Neural cell (in vitro differentiated cells): Measurements from ENCODE around the gene EPS15. TPM values are rescaled to one million over a fixed set of nuclear protein-coding genes. Genes with fewer than 3 reads are reported as not detected.

Experiments
- H2AFZ ChIP-seq: fragments of 200-600, 300-800 bp; sonication (generic), shearing (Covaris generic); 2 replicates; pipeline ENCODE4 v1.6.0; 2014; ENCODE audit warnings: low read depth, mild to moderate bottlenecking, antibody characterized with exemption, low read length, moderate library complexity
- H3F3A ChIP-seq: fragments of 200-600 bp; shearing (Covaris generic); 2 replicates; pipeline ENCODE4 v1.6.1; 2016; ENCODE audit warnings: mild to moderate bottlenecking, moderate library complexity, mixed read lengths, antibody characterized with exemption, low read length; ENCODE audit not compliant: insufficient read depth, poor library complexity, severe bottlenecking
- H3K27ac ChIP-seq: fragments of 200-600, 300-800 bp; sonication (generic), shearing (Covaris generic); 2 replicates; pipeline ENCODE4 v1.5.1; 2014; ENCODE audit warnings: mild to moderate bottlenecking, low read length, moderate library complexity
- H3K27me3 ChIP-seq: fragments of 300-800, 200-600 bp; sonication (generic), shearing (Covaris generic); 2 replicates; pipeline ENCODE4 v1.6.0; 2014; ENCODE audit warnings: mild to moderate bottlenecking, low read depth, low read length, moderate library complexity; ENCODE audit not compliant: insufficient read depth
- H3K36me3 ChIP-seq: fragments of 300-800, 200-600 bp; sonication (generic), shearing (Covaris generic); 2 replicates; pipeline ENCODE4 v1.5.1; 2014; ENCODE audit warnings: mild to moderate bottlenecking, antibody characterized with exemption, low read length, moderate library complexity; ENCODE audit not compliant: insufficient read depth
- H3K4me2 ChIP-seq: fragments of 300-800, 200-600 bp; sonication (generic), shearing (Covaris generic); 2 replicates; pipeline ENCODE4 v1.6.0; 2014; ENCODE audit warnings: mild to moderate bottlenecking, low read length
- H3K4me3 ChIP-seq: fragments of 300-800, 200-600 bp; sonication (generic), shearing (Covaris generic); 2 replicates; pipeline ENCODE4 v1.5.1; 2014; ENCODE audit warnings: mild to moderate bottlenecking, low read length, moderate library complexity
- H3K79me2 ChIP-seq: fragments of 200-600 bp; shearing (Covaris generic); replicated peaks from 2 replicates; pipeline ENCODE4 v1.6.0; 2014; ENCODE audit warnings: mild to moderate bottlenecking, low read length, moderate library complexity; ENCODE audit not compliant: insufficient read depth
- H3K9ac ChIP-seq: fragments of 300-800, 200-600 bp; sonication (generic), shearing (Covaris generic); 2 replicates; pipeline ENCODE4 v1.6.1; 2016; ENCODE audit warnings: mild to moderate bottlenecking, low read length, mixed read lengths
- H3K9me2 ChIP-seq: fragments of 200-600 bp; shearing (Covaris generic); 2 replicates; pipeline ENCODE4 v1.6.1; 2016; ENCODE audit warnings: mild to moderate bottlenecking, low read length, mixed read lengths; ENCODE audit not compliant: insufficient read depth
- H3K9me3 ChIP-seq: fragments of 200-600, 300-800 bp; sonication (generic), shearing (Covaris generic); 2 replicates; pipeline ENCODE4 v1.6.1; 2016; ENCODE audit warnings: mild to moderate bottlenecking, mixed run types, low read length, moderate library complexity, mixed read lengths
- H4K20me1 ChIP-seq: fragments of 200-600 bp; shearing (Covaris generic); 2 replicates; pipeline ENCODE4 v1.6.1; 2016; ENCODE audit warnings: mild to moderate bottlenecking, mixed run types; ENCODE audit not compliant: insufficient read depth
- CTCF ChIP-seq: fragments of 450-650 bp; IDR thresholded peaks from 2 replicates; pipeline ENCODE4 v1.5.1; 2014; ENCODE audit warnings: antibody characterized with exemption, mild to moderate bottlenecking, moderate library complexity; ENCODE audit not compliant: poor library complexity, severe bottlenecking
- EP300 ChIP-seq: fragments of 450-650 bp; conservative IDR thresholded peaks from 2 replicates; pipeline ENCODE4 v1.6.1; 2014; ENCODE audit warnings: antibody characterized with exemption, mild to moderate bottlenecking, moderate library complexity; ENCODE audit not compliant: poor library complexity, severe bottlenecking
- EZH2 ChIP-seq: fragments of 200-600, 300-800 bp; shearing (Covaris generic), sonication (generic); IDR thresholded peaks from 2 replicates; pipeline ENCODE4 v1.6.1; 2014; ENCODE audit warnings: antibody characterized with exemption, low read length, borderline replicate concordance, mild to moderate bottlenecking; ENCODE audit not compliant: insufficient read depth, poor library complexity, severe bottlenecking
- MXI1 ChIP-seq: fragments of 450-650 bp; conservative IDR thresholded peaks from 2 replicates; pipeline ENCODE4 v1.6.1; 2014; ENCODE audit warnings: antibody characterized with exemption, mild to moderate bottlenecking; ENCODE audit not compliant: poor library complexity, severe bottlenecking
- POLR2AphosphoS5 ChIP-seq: IDR thresholded peaks from 2 replicates; pipeline ENCODE4 v1.6.1; 2012
- RAD21 ChIP-seq: fragments of 450-650 bp; conservative IDR thresholded peaks from 2 replicates; pipeline ENCODE4 v1.6.1; 2014; ENCODE audit warnings: antibody characterized with exemption, mild to moderate bottlenecking, moderate library complexity
- SMC3 ChIP-seq: fragments of 450-650 bp; conservative IDR thresholded peaks from 2 replicates; pipeline ENCODE4 v1.6.1; 2014; ENCODE audit warnings: antibody characterized with exemption, mild to moderate bottlenecking, moderate library complexity; ENCODE audit not compliant: poor library complexity
- TAF1 ChIP-seq: IDR thresholded peaks from 2 replicates; pipeline ENCODE4 v1.6.1; 2012; ENCODE audit warnings: low read depth
- polyA plus RNA-seq: library from polyadenylated mRNA; depleted of rRNA; stranded (reverse); fragments of >200 nt; gene quantifications from 2 replicates; pipeline ENCODE4 v1.2.3, GENCODE V29; 2014
- TF ChIP-seq, protein P1 (sequence below): IDR thresholded peaks from 2 replicates; pipeline ENCODE4 v1.6.1; 2012; ENCODE audit warnings: borderline replicate concordance

The EPS15 gene
- polyA plus RNA-seq, 1 donor from 2014 or later: 101 TPM

DNA sequence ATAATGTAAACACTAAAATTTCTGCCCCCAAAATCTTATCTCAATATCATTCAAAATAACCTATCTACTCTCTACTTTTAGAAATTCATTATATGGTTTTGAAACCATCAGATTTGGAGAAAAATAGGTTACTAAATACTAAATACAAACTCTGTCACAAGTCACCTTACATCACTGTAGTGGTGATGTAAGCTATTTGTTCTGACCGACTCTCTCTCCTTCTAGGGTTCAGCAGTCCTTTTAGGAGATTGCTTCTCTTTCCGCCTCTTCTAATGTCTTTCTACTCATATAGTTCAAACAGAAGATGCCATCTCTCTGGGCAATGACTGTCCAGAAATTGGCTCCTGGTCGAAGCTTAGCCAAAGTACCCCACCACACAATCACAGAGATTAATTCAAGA is 93.1 kb downstream of the EPS15 start:
- no peaks in the 10 kb centered on the region for H3K9me2 ChIP-seq
- TF ChIP-seq SMC3: no peak
- no peak for TF ChIP-seq CTCF
- TF ChIP-seq, protein P1, sequence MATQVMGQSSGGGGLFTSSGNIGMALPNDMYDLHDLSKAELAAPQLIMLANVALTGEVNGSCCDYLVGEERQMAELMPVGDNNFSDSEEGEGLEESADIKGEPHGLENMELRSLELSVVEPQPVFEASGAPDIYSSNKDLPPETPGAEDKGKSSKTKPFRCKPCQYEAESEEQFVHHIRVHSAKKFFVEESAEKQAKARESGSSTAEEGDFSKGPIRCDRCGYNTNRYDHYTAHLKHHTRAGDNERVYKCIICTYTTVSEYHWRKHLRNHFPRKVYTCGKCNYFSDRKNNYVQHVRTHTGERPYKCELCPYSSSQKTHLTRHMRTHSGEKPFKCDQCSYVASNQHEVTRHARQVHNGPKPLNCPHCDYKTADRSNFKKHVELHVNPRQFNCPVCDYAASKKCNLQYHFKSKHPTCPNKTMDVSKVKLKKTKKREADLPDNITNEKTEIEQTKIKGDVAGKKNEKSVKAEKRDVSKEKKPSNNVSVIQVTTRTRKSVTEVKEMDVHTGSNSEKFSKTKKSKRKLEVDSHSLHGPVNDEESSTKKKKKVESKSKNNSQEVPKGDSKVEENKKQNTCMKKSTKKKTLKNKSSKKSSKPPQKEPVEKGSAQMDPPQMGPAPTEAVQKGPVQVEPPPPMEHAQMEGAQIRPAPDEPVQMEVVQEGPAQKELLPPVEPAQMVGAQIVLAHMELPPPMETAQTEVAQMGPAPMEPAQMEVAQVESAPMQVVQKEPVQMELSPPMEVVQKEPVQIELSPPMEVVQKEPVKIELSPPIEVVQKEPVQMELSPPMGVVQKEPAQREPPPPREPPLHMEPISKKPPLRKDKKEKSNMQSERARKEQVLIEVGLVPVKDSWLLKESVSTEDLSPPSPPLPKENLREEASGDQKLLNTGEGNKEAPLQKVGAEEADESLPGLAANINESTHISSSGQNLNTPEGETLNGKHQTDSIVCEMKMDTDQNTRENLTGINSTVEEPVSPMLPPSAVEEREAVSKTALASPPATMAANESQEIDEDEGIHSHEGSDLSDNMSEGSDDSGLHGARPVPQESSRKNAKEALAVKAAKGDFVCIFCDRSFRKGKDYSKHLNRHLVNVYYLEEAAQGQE: no peak
- TF ChIP-seq EP300: no peak
- no peak for TF ChIP-seq EZH2
- TF ChIP-seq RAD21: no peak
- TF ChIP-seq MXI1: no peak
- no peak for TF ChIP-seq POLR2AphosphoS5
- TF ChIP-seq TAF1: no peak
- no peak overlapping the region for H3K4me2 ChIP-seq
- no peaks in the 10 kb centered on the region for H3K9me3 ChIP-seq
- no peak overlapping the region for H2AFZ ChIP-seq
- peaks cover 10% of the 10 kb centered on the region for H3K79me2 ChIP-seq
- H3K36me3 ChIP-seq: no peaks in the 10 kb centered on the region
- H3K9ac ChIP-seq: no peak overlapping the region
- no peak overlapping the region for H3K4me3 ChIP-seq
- H4K20me1 ChIP-seq: no peaks in the 10 kb centered on the region
- no peaks in the 10 kb centered on the region for H3F3A ChIP-seq
- H3K27ac ChIP-seq: no peak overlapping the region
- no peaks in the 10 kb centered on the region for H3K27me3 ChIP-seq

GRCh38 chr1:51425273-51425672 is 93.8 kb downstream of the EPS15 start:
- Histone ChIP-seq H3K9me2 (no peaks in the 10 kb centered on the region), H3K79me2 (peaks cover 16% of the 10 kb centered on the region), H3K27me3 (no peaks in the 10 kb centered on the region), H3F3A (no peaks in the 10 kb centered on the region), H2AFZ (no peak overlapping the region), H3K36me3 (no peaks in the 10 kb centered on the region), H3K4me3 (no peak overlapping the region), H4K20me1 (no peaks in the 10 kb centered on the region), H3K4me2 (no peak overlapping the region), H3K9ac (no peak overlapping the region), H3K27ac (no peak overlapping the region), H3K9me3 (no peaks in the 10 kb centered on the region)
- TF ChIP-seq RAD21 (no peak), TAF1 (no peak), EP300 (no peak), SMC3 (no peak), POLR2AphosphoS5 (no peak), MXI1 (no peak), CTCF (no peak), EZH2 (no peak)
- TF ChIP-seq, protein P1: no peak
